Activated naive CD8-positive, alpha-beta T cell treated with anti-CD3 and anti-CD28 coated beads, Interleukin-2, amount 50 U/mL, for 24 hours (primary cell): ENCODE measurements around the gene APMAP.

ENCODE experiments used
- ATAC-seq: fragments of 150-1000 bp; cut with Tn5 transposase; one replicate; pipeline ENCODE4 v1.10.0; 2021
- DNase-seq: peaks from one replicate; pipeline ENCODE4 v3.0.0; 2021
- H3K27ac Mint-ChIP-seq: one replicate; pipeline ENCODE4 v1.8.0; 2021; ENCODE audit warnings: mild to moderate bottlenecking, mixed read lengths
- H3K27me3 Mint-ChIP-seq: one replicate; pipeline ENCODE4 v1.8.0; 2021; ENCODE audit warnings: mixed read lengths
- H3K36me3 Mint-ChIP-seq: one replicate; pipeline ENCODE4 v1.8.0; 2021; ENCODE audit warnings: low read depth, mixed read lengths
- H3K4me1 Mint-ChIP-seq: one replicate; pipeline ENCODE4 v1.8.0; 2021; ENCODE audit warnings: mixed read lengths
- H3K4me3 Mint-ChIP-seq: one replicate; pipeline ENCODE4 v1.8.0; 2021; ENCODE audit warnings: mild to moderate bottlenecking, moderate library complexity, mixed read lengths
- H3K9me3 Mint-ChIP-seq: one replicate; pipeline ENCODE4 v1.8.0; 2021; ENCODE audit warnings: mixed read lengths

APMAP gene

GRCh38 chr20:25018425-25018824 lies 25.9 kb upstream of the APMAP start:
- no peak overlapping the region for H3K27ac Mint-ChIP-seq
- H3K36me3 Mint-ChIP-seq: no peaks in the 10 kb centered on the region
- H3K9me3 Mint-ChIP-seq: no peaks in the 10 kb centered on the region
- DNase-seq: no peak
- H3K4me1 Mint-ChIP-seq: no peaks in the 10 kb centered on the region
- no peak overlapping the region for H3K4me3 Mint-ChIP-seq
- H3K27me3 Mint-ChIP-seq: no peaks in the 10 kb centered on the region
- no peak for ATAC-seq

GRCh38 chr20:25017257-25017803 lies 24.8 kb upstream of the APMAP start:
- H3K4me1 Mint-ChIP-seq: no peaks in the 10 kb centered on the region
- H3K9me3 Mint-ChIP-seq: no peaks in the 10 kb centered on the region
- H3K36me3 Mint-ChIP-seq: no peaks in the 10 kb centered on the region
- no peak for DNase-seq
- H3K27ac Mint-ChIP-seq: no peak overlapping the region
- H3K27me3 Mint-ChIP-seq: no peaks in the 10 kb centered on the region
- no peak overlapping the region for H3K4me3 Mint-ChIP-seq
- no peak for ATAC-seq

GRCh38 chr20:25016471-25016870 lies 23.9 kb upstream of the APMAP start:
- Mint-ChIP-seq H3K4me1 (no peaks in the 10 kb centered on the region), H3K27ac (no peak overlapping the region), H3K9me3 (no peaks in the 10 kb centered on the region), H3K27me3 (no peaks in the 10 kb centered on the region), H3K4me3 (no peak overlapping the region), H3K36me3 (no peaks in the 10 kb centered on the region)
- no peak for DNase-seq
- ATAC-seq: no peak

- no peaks in the 10 kb centered on the region for H3K36me3 Mint-ChIP-seq
- H3K27ac Mint-ChIP-seq: no peak overlapping the region
- no peak for ATAC-seq
- H3K4me1 Mint-ChIP-seq: no peaks in the 10 kb centered on the region
- no peak overlapping the region for H3K4me3 Mint-ChIP-seq
- DNase-seq: no peak
- no peaks in the 10 kb centered on the region for H3K9me3 Mint-ChIP-seq
- no peaks in the 10 kb centered on the region for H3K27me3 Mint-ChIP-seq
These were observed 23.4 kb upstream of the APMAP start for GRCh38 chr20:25015986-25016385.

GRCh38 chr20:25014816-25015215 lies 22.3 kb upstream of the APMAP start:
- Mint-ChIP-seq H3K27ac (no peak overlapping the region), H3K27me3 (no peaks in the 10 kb centered on the region), H3K4me3 (no peak overlapping the region), H3K9me3 (no peaks in the 10 kb centered on the region), H3K4me1 (no peaks in the 10 kb centered on the region), H3K36me3 (peaks cover 2% of the 10 kb centered on the region)
- no peak for DNase-seq
- ATAC-seq: no peak

- H3K27me3 Mint-ChIP-seq: no peaks in the 10 kb centered on the region
- ATAC-seq (no peak), DNase-seq (no peak)
- H3K4me1 Mint-ChIP-seq: no peaks in the 10 kb centered on the region
- no peaks in the 10 kb centered on the region for H3K9me3 Mint-ChIP-seq
- no peak overlapping the region for H3K4me3 Mint-ChIP-seq
- peaks cover 2% of the 10 kb centered on the region for H3K36me3 Mint-ChIP-seq
- H3K27ac Mint-ChIP-seq: no peak overlapping the region
These were observed 21.2 kb upstream of the APMAP start for GRCh38 chr20:25013478-25014380.

GRCh38 chr20:25012616-25013189 lies 20.2 kb upstream of the APMAP start:
- Mint-ChIP-seq H3K9me3 (no peaks in the 10 kb centered on the region), H3K36me3 (peaks cover 5% of the 10 kb centered on the region), H3K4me3 (no peak overlapping the region), H3K27me3 (no peaks in the 10 kb centered on the region), H3K27ac (no peak overlapping the region), H3K4me1 (no peaks in the 10 kb centered on the region)
- no peak for DNase-seq
- no peak for ATAC-seq

- Mint-ChIP-seq H3K36me3 (peaks cover 5% of the 10 kb centered on the region), H3K4me1 (no peaks in the 10 kb centered on the region), H3K27ac (no peak overlapping the region), H3K9me3 (no peaks in the 10 kb centered on the region), H3K4me3 (no peak overlapping the region), H3K27me3 (no peaks in the 10 kb centered on the region)
- ATAC-seq (no peak), DNase-seq (no peak)
These were observed 19.3 kb upstream of the APMAP start for GRCh38 chr20:25011831-25012241.

GRCh38 chr20:25011261-25011660 lies 18.7 kb upstream of the APMAP start:
- Mint-ChIP-seq H3K36me3 (peaks cover 5% of the 10 kb centered on the region), H3K4me3 (no peak overlapping the region), H3K27me3 (no peaks in the 10 kb centered on the region), H3K4me1 (no peaks in the 10 kb centered on the region), H3K9me3 (no peaks in the 10 kb centered on the region), H3K27ac (no peak overlapping the region)
- ATAC-seq: no peak
- no peak for DNase-seq

- Mint-ChIP-seq H3K9me3 (no peaks in the 10 kb centered on the region), H3K36me3 (peaks cover 5% of the 10 kb centered on the region), H3K4me1 (no peaks in the 10 kb centered on the region), H3K4me3 (no peak overlapping the region), H3K27me3 (no peaks in the 10 kb centered on the region), H3K27ac (no peak overlapping the region)
- DNase-seq (no peak), ATAC-seq (no peak)
These were observed 16.9 kb upstream of the APMAP start for GRCh38 chr20:25009218-25010145.

- no peak for DNase-seq
- ATAC-seq: no peak
- Mint-ChIP-seq H3K4me1 (no peaks in the 10 kb centered on the region), H3K9me3 (no peaks in the 10 kb centered on the region), H3K36me3 (peaks cover 5% of the 10 kb centered on the region), H3K4me3 (no peak overlapping the region), H3K27ac (no peak overlapping the region), H3K27me3 (no peaks in the 10 kb centered on the region)
These were observed 16.1 kb upstream of the APMAP start for GRCh38 chr20:25008388-25009217.

GRCh38 chr20:25007491-25008305 lies 15.1 kb upstream of the APMAP start:
- DNase-seq (no peak), ATAC-seq (no peak)
- H3K9me3 Mint-ChIP-seq: no peaks in the 10 kb centered on the region
- H3K27me3 Mint-ChIP-seq: no peaks in the 10 kb centered on the region
- no peak overlapping the region for H3K27ac Mint-ChIP-seq
- H3K36me3 Mint-ChIP-seq: peaks cover 7% of the 10 kb centered on the region
- H3K4me1 Mint-ChIP-seq: no peaks in the 10 kb centered on the region
- no peak overlapping the region for H3K4me3 Mint-ChIP-seq

GRCh38 chr20:25006431-25007167 lies 14.0 kb upstream of the APMAP start:
- H3K27ac Mint-ChIP-seq: no peak overlapping the region
- no peaks in the 10 kb centered on the region for H3K4me1 Mint-ChIP-seq
- no peak for ATAC-seq
- H3K27me3 Mint-ChIP-seq: no peaks in the 10 kb centered on the region
- H3K36me3 Mint-ChIP-seq: peaks cover 11% of the 10 kb centered on the region
- no peak overlapping the region for H3K4me3 Mint-ChIP-seq
- DNase-seq: no peak
- no peaks in the 10 kb centered on the region for H3K9me3 Mint-ChIP-seq
